Mucosa of descending colon (tissue), 3 donors: ENCODE measurements around the gene GSDMA. TPM values are rescaled to one million over a fixed set of nuclear protein-coding genes. Genes with fewer than 3 reads are reported as not detected.
A peak's percentile ranks its signal among the peaks of the same experiment; 100 is the strongest.

Experiments
- ATAC-seq: fragments of 200-7000 bp; cut with Tn5 transposase; one replicate; pipeline ENCODE4 v1.9.1; 2020; ENCODE audit warnings: mild to moderate bottlenecking, moderate library complexity
- DNase-seq, 3 donors: peaks; one replicate each; pipeline ENCODE4 v3.0.0-alpha.2; 2020
- H3K36me3 ChIP-seq: fragments of 200-600 bp; one replicate; pipeline ENCODE4 v1.8.0; 2021; ENCODE audit warnings: low read depth, mild to moderate bottlenecking
- H3K4me1 ChIP-seq: fragments of 200-600 bp; one replicate; pipeline ENCODE4 v1.8.0; 2021; ENCODE audit warnings: low read depth, mild to moderate bottlenecking
- H3K4me3 ChIP-seq: fragments of 200-600 bp; one replicate; pipeline ENCODE4 v1.8.0; 2021; ENCODE audit warnings: mild to moderate bottlenecking
- H3K9me3 ChIP-seq: fragments of 200-600 bp; one replicate; pipeline ENCODE4 v1.8.0; 2021; ENCODE audit warnings: mild to moderate bottlenecking
- CTCF ChIP-seq: fragments of 200-600 bp; IDR thresholded peaks from one replicate; pipeline ENCODE4 v1.8.0; 2022; ENCODE audit warnings: antibody characterized with exemption, mild to moderate bottlenecking
- intact Hi-C, 2 donors: fragments of 100-400 bp; cut with DNase I in 1 of 2; cut with micrococcal nuclease in 1 of 2; formaldehyde crosslinking; loops; one replicate each; pipeline versions ENCODE4 v1.11.0 to v1.11.1; 2022; cut with DNase I, micrococcal nuclease
- total RNA-seq, 3 donors: library from RNA; stranded (reverse); fragmentation: NEBNext Ultra II Directional in 2 of 3; extraction: Animal tissue kit (Norgen Biotek cat#: 25700) in 2 of 3; gene quantifications; one replicate each; pipeline versions ENCODE4 v1.2.1 to v1.2.4, GENCODE V29; 2021 to 2023
- donor health status: DM: no; HTN: no; CAD: no; lungs with moderate emphysema.
- donor health status: DM: no; HTN: no; CAD: no.
- donor health status: DM: no; HTN: yes; CAD: no.

The GSDMA gene
- total RNA-seq, 3 donors from 2014 or later: 0.22 to 0.54 (median 0.26) TPM

- ATAC-seq: no peak
- DNase-seq: no peak
- Histone ChIP-seq H3K4me3 (peak overlapping the region; percentile 93), H3K4me1 (peaks cover 13% of the 10 kb centered on the region), H3K9me3 (no peaks in the 10 kb centered on the region), H3K36me3 (peaks cover 20% of the 10 kb centered on the region)
- intact Hi-C loops: no loop called here
- no peak for TF ChIP-seq CTCF
These were observed 19.1 kb downstream of the GSDMA start for GRCh38 chr17:39981766-39982375.

GRCh38 chr17:39988206-39988810, 25.5 kb downstream of the GSDMA start:
- Histone ChIP-seq H3K36me3 (peaks cover 44% of the 10 kb centered on the region), H3K4me3 (no peak overlapping the region), H3K9me3 (no peaks in the 10 kb centered on the region), H3K4me1 (no peaks in the 10 kb centered on the region)
- DNase-seq: no peak
- no peak for ATAC-seq
- TF ChIP-seq CTCF: no peak
- intact Hi-C loops: no loop called here

- ATAC-seq (no peak), DNase-seq (no peak)
- no peaks in the 10 kb centered on the region for H3K9me3 ChIP-seq
- peaks cover 11% of the 10 kb centered on the region for H3K4me1 ChIP-seq
- intact Hi-C loops: no loop called here
- no peak overlapping the region for H3K4me3 ChIP-seq
- no peak for TF ChIP-seq CTCF
- peaks cover 20% of the 10 kb centered on the region for H3K36me3 ChIP-seq
These were observed 31.6 kb downstream of the GSDMA start for GRCh38 chr17:39994448-39994847.

- H3K36me3 ChIP-seq: peaks cover 15% of the 10 kb centered on the region
- no peaks in the 10 kb centered on the region for H3K9me3 ChIP-seq
- no peak for TF ChIP-seq CTCF
- H3K4me1 ChIP-seq: peaks cover 11% of the 10 kb centered on the region
- ATAC-seq (peak; percentile 94), DNase-seq (peak in 2 of 3 donors; percentile 74 to 89)
- intact Hi-C loops: no loop called here
- no peak overlapping the region for H3K4me3 ChIP-seq
These were observed 32.6 kb downstream of the GSDMA start for GRCh38 chr17:39995438-39995837.

GRCh38 chr17:39996162-39996561, 33.4 kb downstream of the GSDMA start:
- no peak for ATAC-seq
- peaks cover 11% of the 10 kb centered on the region for H3K4me1 ChIP-seq
- H3K9me3 ChIP-seq: no peaks in the 10 kb centered on the region
- H3K4me3 ChIP-seq: no peak overlapping the region
- no peak for DNase-seq
- peaks cover 13% of the 10 kb centered on the region for H3K36me3 ChIP-seq
- TF ChIP-seq CTCF: no peak
- intact Hi-C loops: no loop called here
